HepG2 (cell line): Measurements from ENCODE around the gene PPP1R9A. TPM values are rescaled to one million over a fixed set of nuclear protein-coding genes. Genes with fewer than 3 reads are reported as not detected.

Source experiments
- AKNA ChIP-seq: sonication (generic); formaldehyde crosslinking; IDR thresholded peaks from 2 replicates; pipeline ENCODE4 v1.4.0; 2020; ENCODE audit warnings: missing genetic modification reagents, borderline replicate concordance
- ARID5B ChIP-seq: IDR thresholded peaks from 2 replicates; pipeline ENCODE4 v1.4.0; 2020; ENCODE audit warnings: mild to moderate bottlenecking, missing genetic modification reagents
- BCL6 ChIP-seq: IDR thresholded peaks from 2 replicates; pipeline ENCODE4 v1.6.1; 2016; ENCODE audit warnings: missing genetic modification reagents, missing compliant biosample characterization
- EP300 ChIP-seq, 3 experiments: sonication (generic) in 1 of 3; formaldehyde crosslinking in 1 of 3; IDR thresholded peaks; 2 replicates each; pipeline versions ENCODE4 v1.5.1 to v1.6.1; 2011 to 2020; ENCODE audit warnings: low read depth in 2 of 3, low read length in 2 of 3, borderline replicate concordance in 1 of 3, improper control_type of control experiment in 1 of 3, mild to moderate bottlenecking in 1 of 3, missing genetic modification reagents in 1 of 3, moderate library complexity in 1 of 3
- FOXA1 ChIP-seq, 2 experiments: fragments of 450-650 bp in 1 of 2; sonication (generic) in 1 of 2; formaldehyde crosslinking in 1 of 2; IDR thresholded peaks; 2 replicates each; pipeline versions ENCODE4 v1.4.0 to v1.6.1; 2016 to 2020; ENCODE audit warnings: missing genetic modification reagents in 1 of 2
- GATAD2A ChIP-seq: IDR thresholded peaks from 2 replicates; pipeline ENCODE4 v1.6.1; 2016
- HINFP ChIP-seq: sonication (generic); formaldehyde crosslinking; IDR thresholded peaks from 2 replicates; pipeline ENCODE4 v1.4.0; 2020; ENCODE audit warnings: low read depth, mild to moderate bottlenecking, missing genetic modification reagents
- HNRNPLL ChIP-seq: fragments of 200-400 bp; formaldehyde crosslinking; IDR thresholded peaks from 2 replicates; pipeline ENCODE4 v1.6.1; 2017; ENCODE audit warnings: mild to moderate bottlenecking, low read depth, low read length; ENCODE audit not compliant: poor library complexity, severe bottlenecking
- PLSCR1 ChIP-seq: sonication (generic); formaldehyde crosslinking; IDR thresholded peaks from 2 replicates; pipeline ENCODE4 v1.5.0; 2020; ENCODE audit warnings: missing genetic modification reagents, mild to moderate bottlenecking, borderline replicate concordance
- RXRB ChIP-seq: IDR thresholded peaks from 2 replicates; pipeline ENCODE4 v1.6.1; 2016; ENCODE audit warnings: borderline replicate concordance, missing genetic modification reagents, missing compliant biosample characterization
- SOX13 ChIP-seq, 3 experiments: fragments of 450-650 bp in 1 of 3; sonication (generic) in 1 of 3; formaldehyde crosslinking in 1 of 3; IDR thresholded peaks in 2 of 3; conservative IDR thresholded peaks in 1 of 3; 2 replicates each; pipeline versions ENCODE4 v1.5.0 to v1.6.1; 2016 to 2020; ENCODE audit warnings: antibody characterized with exemption in 1 of 3, mild to moderate bottlenecking in 1 of 3, missing compliant biosample characterization in 1 of 3, missing genetic modification reagents in 1 of 3, moderate library complexity in 1 of 3
- SOX5 ChIP-seq: IDR thresholded peaks from 2 replicates; pipeline ENCODE4 v1.6.1; 2016; ENCODE audit warnings: borderline replicate concordance
- ZMYM3 ChIP-seq: sonication (generic); formaldehyde crosslinking; IDR thresholded peaks from 2 replicates; pipeline ENCODE4 v1.5.1; 2020; ENCODE audit warnings: mild to moderate bottlenecking, missing genetic modification reagents
- ZNF430 ChIP-seq: sonication (generic); formaldehyde crosslinking; IDR thresholded peaks from 2 replicates; pipeline ENCODE4 v1.9.0; 2021; ENCODE audit warnings: mild to moderate bottlenecking, missing genetic modification reagents
- polyA plus RNA-seq, 8 experiments: library from polyadenylated mRNA; depleted of rRNA in 3 of 8; stranded (reverse) in 7 of 8; unstranded in 1 of 8; fragments of >200 nt; fragmentation: Illumina TruSeq in 4 of 8; extraction: Trizol in 4 of 8; gene quantifications; 2 replicates each; pipeline versions ENCODE4 v1.2.1 to v1.2.3, GENCODE V29; 2011 to 2016; ENCODE audit warnings: low read depth in 4 of 8, missing spikeins in 1 of 8, mixed read lengths in 1 of 8; ENCODE audit not compliant: insufficient read depth in 1 of 8
- total RNA-seq, 5 experiments: library from RNA; depleted of rRNA; stranded (reverse); fragments of >200 nt; fragmentation: Illumina TruSeq; extraction: Trizol; gene quantifications; 2 replicates each; pipeline ENCODE4 v1.2.3, GENCODE V29; 2016; ENCODE audit warnings: low read depth in 1 of 5

PPP1R9A gene
- total and polyA plus RNA-seq, 2 of the 13 experiments (the other 11 are each of a cell fraction or from before 2014, with no cell fraction given) = 11.4 to 31.9 TPM

GRCh38 chr7:94971051-94971867, 63.9 kb downstream of the PPP1R9A start (continued):
- TF ChIP-seq PLSCR1 (CRISPR knock-in tag) = no peak
- no peak for TF ChIP-seq ZMYM3 (CRISPR knock-in tag)
- TF ChIP-seq SOX13 (IDR thresholded peaks at IDR 0.05) = no peak
- TF ChIP-seq SOX13 (CRISPR knock-in tag; conservative IDR thresholded peaks at IDR 0.05 in 1 of 2, IDR thresholded peaks at IDR 0.05 in 1 of 2) = peak in 1 of 2 experiments; percentile 77; a peak in 2 of 4 replicates
- peak; percentile 57 for TF ChIP-seq ARID5B (CRISPR knock-in tag)
- TF ChIP-seq AKNA (CRISPR knock-in tag) = no peak
- peak in 1 of 2 experiments; percentile 48; a peak in 1 of 4 replicates for TF ChIP-seq EP300 (IDR thresholded peaks at IDR 0.05; ENCODE audit: low read depth in 2 of 2, low read length in 2 of 2)
- no peak for TF ChIP-seq EP300 (CRISPR knock-in tag; IDR thresholded peaks at IDR 0.05; ENCODE audit: borderline replicate concordance)
- TF ChIP-seq GATAD2A (CRISPR knock-in tag) = peak; percentile 36; the same call in 1 of the 2 replicates
- 0 out of 2 replicates have a peak, but pooled peaks have one; percentile 8 for TF ChIP-seq RXRB
- TF ChIP-seq HINFP = no peak
- TF ChIP-seq HNRNPLL = no peak
- no peak for TF ChIP-seq ZNF430 (CRISPR knock-in tag)
- TF ChIP-seq SOX5 (CRISPR knock-in tag) = peak; percentile 58
- TF ChIP-seq FOXA1 (IDR thresholded peaks at IDR 0.05) = no peak
- TF ChIP-seq FOXA1 (CRISPR knock-in tag; IDR thresholded peaks at IDR 0.05) = peak; percentile 11; the same call in 1 of the 2 replicates
- peak; percentile 32 for TF ChIP-seq BCL6 (CRISPR knock-in tag)
